ENCODE results near the gene ACTR1B.

ACTR1B gene

DNA sequence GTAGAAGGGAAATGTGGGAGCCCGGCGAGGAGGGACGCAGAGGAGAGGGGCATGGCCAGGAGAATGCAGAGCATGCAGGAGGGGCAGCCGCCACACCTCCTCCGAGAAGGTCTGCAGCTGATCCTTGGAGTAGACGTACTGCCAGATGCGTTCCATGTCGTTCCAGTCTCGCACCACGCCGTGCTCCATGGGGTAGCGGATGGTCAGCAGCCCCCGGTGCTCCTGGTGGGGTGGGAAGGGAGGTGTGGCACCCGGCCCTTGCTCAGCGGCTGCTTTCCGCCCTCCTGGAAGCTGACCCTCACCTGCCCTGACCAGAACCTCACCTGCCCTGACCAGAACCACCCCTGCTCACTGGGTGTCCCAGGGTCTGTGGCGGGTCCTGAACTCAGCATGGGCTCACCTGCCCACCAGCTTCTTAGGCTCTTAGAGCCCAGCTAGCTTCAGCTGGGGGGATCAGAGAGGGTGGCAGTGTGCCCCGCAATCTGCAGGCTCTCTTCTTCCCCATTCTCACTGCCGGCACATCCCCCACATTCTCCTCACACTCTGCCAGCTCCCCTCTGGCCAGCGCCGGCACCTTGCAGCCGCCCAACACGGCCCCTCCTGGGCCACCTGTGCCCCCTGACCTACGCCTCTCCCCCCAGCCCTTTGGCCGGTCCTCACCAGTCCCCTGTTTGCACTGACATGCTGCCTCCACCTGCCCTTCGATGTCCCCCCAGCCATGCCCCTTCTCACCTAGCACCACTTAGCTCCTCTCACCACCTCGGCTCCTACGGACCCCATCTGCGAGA lies 4.4 kb downstream of the ACTR1B start:
- no peak overlapping the region for H3K4me3 ChIP-seq (ENCODE audit: low read depth, low read length)
- TF ChIP-seq, protein P1, sequence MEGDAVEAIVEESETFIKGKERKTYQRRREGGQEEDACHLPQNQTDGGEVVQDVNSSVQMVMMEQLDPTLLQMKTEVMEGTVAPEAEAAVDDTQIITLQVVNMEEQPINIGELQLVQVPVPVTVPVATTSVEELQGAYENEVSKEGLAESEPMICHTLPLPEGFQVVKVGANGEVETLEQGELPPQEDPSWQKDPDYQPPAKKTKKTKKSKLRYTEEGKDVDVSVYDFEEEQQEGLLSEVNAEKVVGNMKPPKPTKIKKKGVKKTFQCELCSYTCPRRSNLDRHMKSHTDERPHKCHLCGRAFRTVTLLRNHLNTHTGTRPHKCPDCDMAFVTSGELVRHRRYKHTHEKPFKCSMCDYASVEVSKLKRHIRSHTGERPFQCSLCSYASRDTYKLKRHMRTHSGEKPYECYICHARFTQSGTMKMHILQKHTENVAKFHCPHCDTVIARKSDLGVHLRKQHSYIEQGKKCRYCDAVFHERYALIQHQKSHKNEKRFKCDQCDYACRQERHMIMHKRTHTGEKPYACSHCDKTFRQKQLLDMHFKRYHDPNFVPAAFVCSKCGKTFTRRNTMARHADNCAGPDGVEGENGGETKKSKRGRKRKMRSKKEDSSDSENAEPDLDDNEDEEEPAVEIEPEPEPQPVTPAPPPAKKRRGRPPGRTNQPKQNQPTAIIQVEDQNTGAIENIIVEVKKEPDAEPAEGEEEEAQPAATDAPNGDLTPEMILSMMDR (IDR thresholded peaks at IDR 0.05; ENCODE audit: control insufficient read depth, extremely low read depth, insufficient read depth) = no peak
- no peak for DNase-seq (ENCODE audit: low read depth)

DNA sequence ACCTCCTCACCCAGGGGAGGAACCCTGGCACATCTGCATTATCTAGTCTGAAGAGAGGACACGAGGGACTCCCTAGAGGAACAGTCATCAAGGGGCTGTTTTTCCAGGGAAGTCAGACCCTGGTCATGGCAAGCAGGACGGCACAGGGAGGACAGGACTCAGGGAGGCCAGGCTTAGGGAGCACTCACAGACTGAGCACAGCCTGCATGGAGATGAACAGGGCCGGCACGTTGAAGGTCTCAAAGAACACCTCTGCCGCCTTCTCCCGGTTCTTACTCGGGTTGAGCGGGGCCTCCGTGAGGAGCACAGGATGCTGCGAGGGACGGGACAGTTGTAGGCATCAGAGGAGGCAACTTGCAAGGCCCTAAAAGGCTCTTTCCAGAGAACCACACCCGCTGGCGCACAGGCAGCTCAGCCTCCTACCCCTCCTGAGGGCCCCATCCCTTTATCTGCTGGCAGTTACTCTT lies 5.1 kb downstream of the ACTR1B start:
- DNase-seq (ENCODE audit: low read depth) = no peak
- no peak overlapping the region for H3K4me3 ChIP-seq (ENCODE audit: low read depth, low read length)
- TF ChIP-seq, protein P1 (IDR thresholded peaks at IDR 0.05; ENCODE audit: control insufficient read depth, extremely low read depth, insufficient read depth) = no peak

DNA sequence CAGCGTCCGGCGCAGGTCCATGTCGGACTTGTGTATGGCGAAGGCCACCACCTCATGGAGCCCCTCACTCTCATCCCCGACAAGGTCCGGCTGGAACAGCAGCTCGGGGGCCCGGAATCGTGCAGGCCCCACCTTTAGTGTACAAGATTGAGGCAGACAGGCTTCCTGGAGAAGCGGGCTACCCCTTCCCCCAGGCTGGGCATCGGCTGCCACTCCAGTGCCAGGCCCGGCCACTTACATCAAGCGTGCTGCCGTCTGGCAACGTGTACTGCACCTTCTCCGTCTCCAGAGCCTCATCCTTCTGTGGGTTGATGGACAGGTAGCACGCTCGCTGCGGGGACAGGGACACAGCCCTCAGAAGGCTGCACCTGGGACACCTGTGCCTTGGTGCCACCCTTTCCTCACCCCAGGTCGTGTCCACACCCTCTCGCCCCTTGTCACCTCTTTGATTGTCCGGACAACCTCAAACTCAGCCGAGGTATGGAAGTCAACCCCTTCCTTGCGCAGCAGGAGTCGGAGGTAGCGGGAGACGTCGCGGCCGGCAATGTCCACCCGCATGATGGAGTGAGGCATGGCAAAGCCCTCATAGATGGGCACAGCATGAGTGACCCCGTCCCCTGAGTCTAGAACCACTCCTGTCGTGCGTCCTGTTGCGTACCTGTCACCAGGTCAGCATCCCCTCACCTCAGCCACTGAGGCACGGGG lies 5.7 kb downstream of the ACTR1B start:
- no peak overlapping the region for H3K4me3 ChIP-seq (ENCODE audit: low read depth, low read length)
- DNase-seq (ENCODE audit: low read depth) = no peak
- TF ChIP-seq, protein P1 (IDR thresholded peaks at IDR 0.05; ENCODE audit: control insufficient read depth, extremely low read depth, insufficient read depth) = no peak

DNA sequence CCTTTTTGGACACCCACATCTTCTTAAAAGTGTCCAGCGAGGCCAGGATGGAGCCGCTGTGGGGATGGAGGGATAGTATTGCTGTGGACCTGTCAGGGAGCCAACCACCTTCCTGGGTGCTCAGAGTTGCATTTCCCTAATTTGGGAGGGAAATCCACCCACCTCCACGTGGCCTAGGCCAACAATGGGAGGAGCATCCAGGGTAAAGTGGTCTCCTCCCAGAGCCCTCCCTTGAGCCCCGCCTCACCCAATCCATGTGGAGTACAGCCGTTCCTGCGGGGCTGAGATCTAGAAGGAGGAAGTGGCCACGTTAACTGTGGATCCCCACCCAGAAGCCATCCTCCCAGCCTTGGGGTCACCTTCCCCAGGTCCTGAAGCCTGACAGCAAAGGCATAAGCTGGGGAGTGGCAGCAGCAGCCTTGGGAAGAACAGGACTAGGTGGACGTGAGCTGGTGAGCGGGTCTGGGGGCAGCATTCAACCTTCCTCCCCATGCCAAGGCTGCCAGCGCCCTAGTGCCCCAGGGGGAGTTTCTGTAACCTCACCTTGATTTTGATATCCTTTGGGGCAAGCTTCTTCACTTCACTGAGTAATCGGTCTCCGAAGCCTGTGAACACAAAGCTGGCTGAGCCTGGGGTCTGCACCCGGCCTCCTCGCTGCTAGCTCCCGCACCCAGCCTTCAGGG lies 6.8 kb downstream of the ACTR1B start:
- TF ChIP-seq, protein P1 (IDR thresholded peaks at IDR 0.05; ENCODE audit: control insufficient read depth, extremely low read depth, insufficient read depth) = no peak
- no peak for DNase-seq (ENCODE audit: low read depth)
- H3K4me3 ChIP-seq (ENCODE audit: low read depth, low read length) = no peak overlapping the region

DNA sequence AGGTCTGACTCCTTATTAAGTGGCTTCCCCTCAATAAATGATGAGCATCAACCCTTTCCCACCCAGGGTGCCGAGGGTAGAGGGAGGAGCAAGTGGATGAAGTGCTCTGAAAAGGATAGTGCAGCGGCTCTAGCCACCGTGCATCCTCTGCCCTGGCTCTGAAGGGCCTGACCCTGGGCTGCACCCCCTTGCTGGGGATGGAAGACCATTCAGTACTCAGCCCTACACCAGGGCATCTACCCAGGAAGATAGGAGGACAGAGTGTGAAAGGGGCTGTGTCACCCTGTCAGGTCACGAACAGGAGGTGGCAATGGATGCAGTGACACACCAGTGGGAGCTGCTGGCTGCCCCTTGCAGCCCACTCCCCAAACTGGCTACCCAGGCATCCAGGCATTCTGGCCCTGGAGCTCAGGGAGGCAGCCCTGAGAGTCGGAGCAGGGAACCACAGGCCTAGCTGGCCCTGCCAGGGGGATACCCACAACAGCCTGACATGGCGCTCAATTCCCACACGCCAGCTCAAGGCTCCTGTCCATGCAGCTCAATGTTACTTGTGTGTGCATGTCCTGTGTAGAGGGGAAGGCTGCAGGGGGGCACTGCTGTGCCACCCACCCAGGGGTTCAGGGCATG lies 7.6 kb downstream of the ACTR1B start:
- H3K4me3 ChIP-seq (ENCODE audit: low read depth, low read length) = no peak overlapping the region
- TF ChIP-seq, protein P1 (IDR thresholded peaks at IDR 0.05; ENCODE audit: control insufficient read depth, extremely low read depth, insufficient read depth) = no peak
- no peak for DNase-seq (ENCODE audit: low read depth)

DNA sequence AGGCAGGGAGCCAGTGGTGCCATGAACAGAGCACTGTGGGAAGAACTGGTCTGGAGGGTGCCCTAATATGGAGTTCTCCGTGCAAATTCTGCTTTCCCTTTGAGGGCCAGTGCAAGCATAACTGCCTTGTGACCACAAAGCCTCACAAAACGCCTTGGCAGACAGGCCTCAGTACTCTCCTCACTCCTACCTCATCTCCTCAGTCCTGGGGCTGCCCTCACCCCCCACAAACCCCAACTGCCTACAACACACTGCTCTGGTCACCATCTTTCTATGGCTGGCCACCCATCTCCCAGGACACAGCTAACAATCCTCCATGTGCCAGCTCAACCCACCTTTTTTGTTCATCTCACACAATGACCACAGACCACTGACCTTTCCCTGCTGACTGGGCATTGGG lies 9.1 kb downstream of the ACTR1B start:
- TF ChIP-seq, protein P1 (IDR thresholded peaks at IDR 0.05; ENCODE audit: control insufficient read depth, extremely low read depth, insufficient read depth) = no peak
- no peak overlapping the region for H3K4me3 ChIP-seq (ENCODE audit: low read depth, low read length)
- no peak for DNase-seq (ENCODE audit: low read depth)
